NCI-H2107 (cell line): ENCODE data around the gene NRXN3.

ENCODE experiments used
- DNase-seq: peaks from one replicate; lab custom pipeline; 2025; lab: John Stamatoyannopoulos, UW

NRXN3 gene

GRCh38 chr14:79896009-79896408, 1725.8 kb downstream of the NRXN3 start:
- DNase-seq = no peak

- no peak for DNase-seq
These were observed 1729.4 kb downstream of the NRXN3 start for GRCh38 chr14:79899610-79900009.

GRCh38 chr14:79904497-79904896, 1734.3 kb downstream of the NRXN3 start:
- DNase-seq = no peak

- DNase-seq = no peak
These were observed 1736.8 kb downstream of the NRXN3 start for GRCh38 chr14:79906994-79907393.

- no peak for DNase-seq
These were observed 1739.9 kb downstream of the NRXN3 start for GRCh38 chr14:79910086-79910485.

- DNase-seq = no peak
These were observed 1741.6 kb downstream of the NRXN3 start for GRCh38 chr14:79911744-79912143.

GRCh38 chr14:79914595-79914994, 1744.4 kb downstream of the NRXN3 start:
- DNase-seq = no peak

- DNase-seq = no peak
These were observed 1745.2 kb downstream of the NRXN3 start for GRCh38 chr14:79915406-79915805.

- DNase-seq = no peak
These were observed 1746.1 kb downstream of the NRXN3 start for GRCh38 chr14:79916281-79916680.

- no peak for DNase-seq
These were observed 1746.7 kb downstream of the NRXN3 start for GRCh38 chr14:79916892-79917291.
